GM18868 (cell line): ENCODE data around the gene TMEM218.

Experiments used
- ATAC-seq: cut with Tn5 transposase; IDR thresholded peaks from one replicate; pipeline ENCODE4 v1.9.1; 2021; ENCODE audit warnings: mild to moderate bottlenecking, moderate library complexity; ENCODE audit not compliant: unreplicated experiment

TMEM218 gene

GRCh38 chr11:125111343-125112207 lies at the start of gene TMEM218:
TMEM218 (minus strand) TSS chr11:125111626; CDS start chr11:125102241, 9,385 bp downstream.
- ATAC-seq = peak; percentile 98

- no peak for ATAC-seq
Observed at GRCh38 chr11:125157953-125158680, 46.7 kb upstream of the TMEM218 start.

- ATAC-seq = no peak
Observed at GRCh38 chr11:125157118-125157733, 45.8 kb upstream of the TMEM218 start.

GRCh38 chr11:125156346-125157117 lies 45.1 kb upstream of the TMEM218 start:
- ATAC-seq = no peak

- no peak for ATAC-seq
Observed at GRCh38 chr11:125155767-125156166, 44.3 kb upstream of the TMEM218 start.

GRCh38 chr11:125155100-125155444 lies 43.6 kb upstream of the TMEM218 start:
- no peak for ATAC-seq

GRCh38 chr11:125154378-125155099 lies 43.1 kb upstream of the TMEM218 start:
- no peak for ATAC-seq

- no peak for ATAC-seq
Observed at GRCh38 chr11:125153837-125154236, 42.4 kb upstream of the TMEM218 start.

GRCh38 chr11:125148743-125149142 lies 37.3 kb upstream of the TMEM218 start:
- no peak for ATAC-seq

- no peak for ATAC-seq
Observed at GRCh38 chr11:125148011-125148410, 36.6 kb upstream of the TMEM218 start.

GRCh38 chr11:125147280-125147679 lies 35.9 kb upstream of the TMEM218 start:
- ATAC-seq = no peak

GRCh38 chr11:125146232-125146631 lies 34.8 kb upstream of the TMEM218 start:
- ATAC-seq = no peak

GRCh38 chr11:125141686-125142535 lies 30.5 kb upstream of the TMEM218 start:
- peak; percentile 73 for ATAC-seq

GRCh38 chr11:125141178-125141577 lies 29.8 kb upstream of the TMEM218 start:
- no peak for ATAC-seq

- ATAC-seq = no peak
Observed at GRCh38 chr11:125140233-125140632, 28.8 kb upstream of the TMEM218 start.

- no peak for ATAC-seq
Observed at GRCh38 chr11:125139778-125140177, 28.4 kb upstream of the TMEM218 start.

- no peak for ATAC-seq
Observed at GRCh38 chr11:125138966-125139365, 27.5 kb upstream of the TMEM218 start.

GRCh38 chr11:125136001-125136400 lies 24.6 kb upstream of the TMEM218 start:
- ATAC-seq = no peak

- no peak for ATAC-seq
Observed at GRCh38 chr11:125132596-125132995, 21.2 kb upstream of the TMEM218 start.
